Muscle layer of duodenum (tissue), 2 donors: ENCODE data around the gene STX5.
"Not testable (repeated sequence)": the region's sequence is repeated elsewhere in the genome, so short reads cannot be mapped to it uniquely, and the experiment has no call there.

Source experiments
- H3K27ac ChIP-seq: one replicate; pipeline ENCODE4 v1.7.0; 2013; ENCODE audit warnings: mild to moderate bottlenecking, low read length
- H3K27me3 ChIP-seq: one replicate; pipeline ENCODE4 v1.7.0; 2013; ENCODE audit warnings: low read depth, mild to moderate bottlenecking, control low read depth, low read length
- H3K36me3 ChIP-seq, 2 donors: one replicate each; pipeline ENCODE4 v1.7.0; 2013; ENCODE audit warnings: low read length in 2 of 2, control low read depth in 1 of 2, mild to moderate bottlenecking in 1 of 2; ENCODE audit not compliant: insufficient read depth in 2 of 2, control insufficient read depth in 1 of 2
- H3K4me1 ChIP-seq, 2 donors: one replicate each; pipeline ENCODE4 v1.7.0; 2013; ENCODE audit warnings: low read length in 2 of 2, mild to moderate bottlenecking in 2 of 2, control low read depth in 1 of 2, moderate library complexity in 1 of 2; ENCODE audit not compliant: insufficient read depth in 2 of 2, control insufficient read depth in 1 of 2
- H3K4me3 ChIP-seq, 2 donors: one replicate each; pipeline ENCODE4 v1.7.0; 2013; ENCODE audit warnings: low read length in 2 of 2, low read depth in 1 of 2, mild to moderate bottlenecking in 1 of 2
- H3K9me3 ChIP-seq, 2 donors: one replicate each; pipeline ENCODE4 v1.7.0; 2013; ENCODE audit warnings: low read length in 2 of 2, control low read depth in 1 of 2, mild to moderate bottlenecking in 1 of 2; ENCODE audit not compliant: control insufficient read depth in 1 of 2
- donor health status: healthy.

The STX5 gene

GRCh38 chr11:62861564-62862192 lies 29.8 kb upstream of the STX5 start:
- H3K36me3 ChIP-seq, H3K4me3 ChIP-seq, H3K27ac ChIP-seq, H3K9me3 ChIP-seq, H3K4me1 ChIP-seq, H3K27me3 ChIP-seq: not testable (repeated sequence)

- no peaks in the 10 kb centered on the region for H3K36me3 ChIP-seq
- H3K4me3 ChIP-seq, result no peak overlapping the region
- no peaks in the 10 kb centered on the region for H3K4me1 ChIP-seq
- no peak overlapping the region for H3K27ac ChIP-seq
- H3K9me3 ChIP-seq, result no peaks in the 10 kb centered on the region
- no peaks in the 10 kb centered on the region for H3K27me3 ChIP-seq
These were observed 29.1 kb upstream of the STX5 start for GRCh38 chr11:62860835-62861563.

- H3K4me1 ChIP-seq, H3K4me3 ChIP-seq, H3K9me3 ChIP-seq, H3K36me3 ChIP-seq, H3K27ac ChIP-seq, H3K27me3 ChIP-seq: not testable (repeated sequence)
These were observed 27.4 kb upstream of the STX5 start for GRCh38 chr11:62859281-62859703.

- Histone ChIP-seq H3K4me3 (no peak overlapping the region), H3K27ac (no peak overlapping the region), H3K4me1 (peaks cover 13 to 19% of the 10 kb centered on the region in 2 donors), H3K9me3 (no peaks in the 10 kb centered on the region), H3K36me3 (peaks cover 8 to 14% of the 10 kb centered on the region in 2 donors), H3K27me3 (no peaks in the 10 kb centered on the region)
These were observed 26.4 kb upstream of the STX5 start for GRCh38 chr11:62858201-62858600.

GRCh38 chr11:62857541-62857982 lies 25.7 kb upstream of the STX5 start:
- Histone ChIP-seq H3K9me3 (no peaks in the 10 kb centered on the region), H3K4me1 (peaks cover 16 to 22% of the 10 kb centered on the region in 2 donors), H3K4me3 (no peak overlapping the region), H3K36me3 (peaks cover 14 to 20% of the 10 kb centered on the region in 2 donors), H3K27ac (no peak overlapping the region), H3K27me3 (no peaks in the 10 kb centered on the region)

- no peaks in the 10 kb centered on the region for H3K27me3 ChIP-seq
- peak overlapping the region; percentile 92 to 98 for H3K4me3 ChIP-seq
- H3K9me3 ChIP-seq, result no peaks in the 10 kb centered on the region
- H3K27ac ChIP-seq, result peak overlapping the region; percentile 60
- H3K36me3 ChIP-seq, result peaks cover 23 to 30% of the 10 kb centered on the region in 2 donors
- H3K4me1 ChIP-seq, result peaks cover 16 to 22% of the 10 kb centered on the region in 2 donors
These were observed 24.6 kb upstream of the STX5 start for GRCh38 chr11:62856333-62856895.

- Histone ChIP-seq H3K4me3 (peak overlapping the region; percentile 92 to 98), H3K27ac (peak overlapping the region; percentile 90), H3K36me3 (peaks cover 23 to 30% of the 10 kb centered on the region in 2 donors), H3K27me3 (no peaks in the 10 kb centered on the region), H3K4me1 (peaks cover 16 to 22% of the 10 kb centered on the region in 2 donors), H3K9me3 (no peaks in the 10 kb centered on the region)
These were observed 23.9 kb upstream of the STX5 start for GRCh38 chr11:62855571-62856332.

- Histone ChIP-seq H3K36me3 (peaks cover 23 to 30% of the 10 kb centered on the region in 2 donors), H3K4me3 (peak overlapping the region; percentile 92 to 98), H3K9me3 (no peaks in the 10 kb centered on the region), H3K4me1 (peaks cover 16 to 22% of the 10 kb centered on the region in 2 donors), H3K27ac (peak overlapping the region; percentile 90), H3K27me3 (no peaks in the 10 kb centered on the region)
These were observed 23.1 kb upstream of the STX5 start for GRCh38 chr11:62854825-62855570.

- Histone ChIP-seq H3K36me3 (peaks cover 23 to 30% of the 10 kb centered on the region in 2 donors), H3K9me3 (no peaks in the 10 kb centered on the region), H3K27ac (peak overlapping the region; percentile 90), H3K4me1 (peaks cover 16 to 22% of the 10 kb centered on the region in 2 donors), H3K27me3 (no peaks in the 10 kb centered on the region), H3K4me3 (peak overlapping the region; percentile 92 to 98)
These were observed 22.4 kb upstream of the STX5 start for GRCh38 chr11:62854013-62854824.

- H3K27ac ChIP-seq, result peak overlapping the region; percentile 90
- peaks cover 23 to 30% of the 10 kb centered on the region in 2 donors for H3K36me3 ChIP-seq
- H3K27me3 ChIP-seq, result no peaks in the 10 kb centered on the region
- H3K9me3 ChIP-seq, result no peaks in the 10 kb centered on the region
- peak overlapping the region; percentile 92 to 98 for H3K4me3 ChIP-seq
- peaks cover 16 to 22% of the 10 kb centered on the region in 2 donors for H3K4me1 ChIP-seq
These were observed 21.6 kb upstream of the STX5 start for GRCh38 chr11:62853279-62853965.
